HG02885 (cell line): ENCODE data around the gene USP25.

Experiments used
- ATAC-seq: cut with Tn5 transposase; IDR thresholded peaks from one replicate; pipeline ENCODE4 v1.9.1; 2021; ENCODE audit warnings: mild to moderate bottlenecking; ENCODE audit not compliant: unreplicated experiment, poor library complexity

Gene USP25

GRCh38 chr21:15759469-15759868 lies 29.7 kb downstream of the USP25 start:
- no peak for ATAC-seq

- no peak for ATAC-seq
Measured at GRCh38 chr21:15761507-15762100, 31.8 kb downstream of the USP25 start.

DNA sequence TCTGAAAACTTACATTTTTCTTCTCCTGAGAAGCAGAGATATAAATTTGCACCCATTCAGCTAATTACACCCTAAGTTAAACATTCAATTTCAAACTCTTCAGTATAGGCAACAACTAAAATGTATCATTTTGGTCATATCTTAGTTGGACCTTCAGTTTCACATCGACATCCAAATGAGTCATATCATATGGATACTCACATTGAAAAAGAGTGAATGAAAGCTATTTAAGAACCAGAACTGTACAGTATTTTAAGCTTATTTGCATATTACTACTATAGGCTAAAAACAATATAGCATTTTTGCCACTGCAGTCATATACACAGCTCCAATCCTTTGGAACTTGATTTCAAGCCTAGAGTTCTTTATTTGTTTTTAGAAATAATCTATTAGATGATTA lies 33.6 kb downstream of the USP25 start:
- peak; percentile 49 for ATAC-seq

DNA sequence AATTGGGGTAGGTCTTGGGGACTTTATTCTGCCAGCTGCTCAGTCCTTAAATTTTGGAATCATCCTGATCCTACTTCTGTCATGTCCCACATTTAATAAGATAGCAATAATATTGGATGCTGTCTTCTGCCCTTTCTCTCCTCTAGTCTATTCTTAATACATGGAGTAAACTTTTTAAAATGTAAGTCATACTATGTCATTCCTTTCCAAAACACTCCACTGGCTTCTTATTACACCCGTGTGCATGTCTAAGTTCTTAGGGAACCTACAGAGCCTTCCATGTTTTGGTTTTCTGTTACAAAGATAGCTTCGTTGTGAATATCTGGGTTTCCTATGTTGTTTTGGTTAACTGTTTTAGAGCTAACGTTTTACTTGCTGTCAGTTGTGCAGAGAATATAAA lies 35.1 kb downstream of the USP25 start:
- no peak for ATAC-seq

DNA sequence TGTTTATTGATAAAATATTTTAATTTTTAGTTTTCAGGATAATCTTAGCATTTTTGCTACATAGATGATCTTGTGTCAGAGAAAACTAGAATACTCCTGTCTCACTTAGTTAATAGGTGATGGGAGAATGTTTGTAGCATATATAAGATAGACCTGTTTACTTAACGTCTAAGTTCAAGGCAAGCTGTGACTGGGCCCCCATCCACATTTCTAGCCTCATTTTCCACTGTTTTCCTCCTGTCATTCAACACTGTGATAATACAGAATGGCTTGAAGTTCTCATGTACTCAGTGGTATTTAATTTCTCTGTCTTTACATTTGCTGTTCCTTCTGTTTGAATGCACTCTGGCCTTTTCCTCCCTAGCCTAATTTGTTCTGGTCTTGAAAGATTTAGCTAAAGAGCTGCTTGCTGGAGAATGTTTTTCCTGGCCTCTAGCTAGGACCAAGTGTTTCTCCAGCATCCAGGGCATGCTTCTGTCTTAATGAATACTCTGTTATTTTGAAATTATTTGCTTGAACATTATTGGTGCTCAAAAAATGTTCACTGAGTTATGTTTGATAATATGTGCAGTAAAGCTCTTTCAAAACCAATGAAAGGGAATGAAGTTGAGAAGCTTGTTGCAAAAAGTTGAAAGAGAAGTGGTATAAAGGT lies 37.3 kb downstream of the USP25 start:
- no peak for ATAC-seq

DNA sequence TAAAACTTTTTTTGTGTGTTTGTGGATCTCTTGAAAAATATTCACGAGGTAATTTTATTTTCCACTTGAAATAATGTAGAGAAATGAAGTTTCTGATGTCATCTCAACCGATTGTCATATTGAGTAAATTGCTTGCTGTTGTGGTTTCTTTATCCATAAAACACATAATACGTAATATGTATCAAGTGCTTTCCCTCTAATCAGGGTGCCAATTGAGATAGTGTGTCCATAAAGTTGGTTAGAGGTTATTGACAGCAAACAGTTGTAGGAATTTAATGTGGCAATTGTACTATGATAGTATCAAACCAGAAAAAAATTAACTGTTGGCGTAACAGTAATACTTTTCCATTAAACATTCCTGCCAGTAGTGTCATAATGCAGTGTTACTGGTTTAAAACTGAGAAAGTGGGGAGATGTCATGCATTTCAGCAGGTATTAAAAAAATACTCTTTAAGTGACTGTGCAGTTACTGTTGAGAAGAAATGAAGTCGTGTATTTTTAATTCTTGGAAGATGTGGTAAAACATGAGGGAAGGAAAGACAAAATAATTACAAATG lies 38.3 kb downstream of the USP25 start:
- no peak for ATAC-seq

GRCh38 chr21:15768853-15769252 lies 39.1 kb downstream of the USP25 start:
- ATAC-seq, result no peak

DNA sequence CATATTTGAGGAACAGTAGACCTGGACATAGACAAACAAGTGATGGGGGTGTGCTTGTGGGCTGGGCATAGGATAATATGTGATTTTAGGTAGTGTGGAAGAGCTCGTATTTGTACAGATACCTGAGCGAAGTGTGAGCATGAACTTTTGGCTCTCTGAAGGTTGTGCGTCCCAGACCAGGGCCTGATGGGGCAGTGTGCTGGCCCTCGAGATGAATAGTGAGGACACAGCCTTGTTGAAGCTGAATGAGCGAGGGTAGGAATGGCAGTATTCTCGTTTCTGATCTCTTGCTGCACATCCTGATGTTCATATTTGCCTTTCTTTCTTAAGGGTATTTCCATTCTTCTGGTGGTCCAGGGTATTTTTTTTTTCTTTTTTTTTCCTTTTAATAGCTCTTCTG lies 41.5 kb downstream of the USP25 start:
- ATAC-seq, result no peak

GRCh38 chr21:15772654-15773053 lies 42.9 kb downstream of the USP25 start:
- ATAC-seq, result no peak

DNA sequence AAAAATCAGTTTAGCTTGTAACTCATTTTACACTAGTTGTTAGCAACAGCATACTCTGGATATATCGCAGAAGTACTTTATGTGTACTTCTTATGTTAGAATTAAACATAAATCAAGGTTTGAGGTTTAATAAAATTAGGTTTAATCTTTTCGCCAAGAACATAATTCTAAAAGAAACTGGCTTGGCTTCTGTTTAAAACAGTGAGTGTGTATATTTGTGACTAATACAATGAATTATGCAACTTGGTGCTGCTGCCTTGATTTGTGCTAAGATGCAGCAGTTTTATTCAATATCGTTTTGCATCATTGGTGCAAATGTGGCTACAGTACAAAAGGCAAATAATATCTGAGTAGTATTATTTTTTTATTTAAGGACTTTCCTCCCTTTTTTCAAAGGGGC lies 44.8 kb downstream of the USP25 start:
- ATAC-seq, result no peak

DNA sequence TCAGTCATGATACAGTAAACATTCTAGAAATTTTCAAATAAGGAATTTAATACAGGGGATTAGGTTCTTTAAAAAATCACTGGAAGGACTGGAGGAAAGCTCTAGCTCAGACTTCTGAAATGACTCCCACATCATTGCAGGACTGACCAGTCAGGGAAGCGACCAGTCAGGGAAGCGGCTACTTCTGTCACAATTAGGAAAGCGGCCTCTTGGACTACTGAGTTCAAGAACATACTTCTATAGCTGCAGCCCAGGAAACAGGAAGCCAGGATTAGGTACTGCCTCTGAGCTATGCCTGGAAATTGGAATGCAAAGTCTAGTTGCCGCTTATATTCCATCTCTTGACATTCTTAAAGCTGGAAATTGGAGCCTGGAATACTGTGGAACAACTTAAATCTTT lies 45.5 kb downstream of the USP25 start:
- ATAC-seq, result no peak

DNA sequence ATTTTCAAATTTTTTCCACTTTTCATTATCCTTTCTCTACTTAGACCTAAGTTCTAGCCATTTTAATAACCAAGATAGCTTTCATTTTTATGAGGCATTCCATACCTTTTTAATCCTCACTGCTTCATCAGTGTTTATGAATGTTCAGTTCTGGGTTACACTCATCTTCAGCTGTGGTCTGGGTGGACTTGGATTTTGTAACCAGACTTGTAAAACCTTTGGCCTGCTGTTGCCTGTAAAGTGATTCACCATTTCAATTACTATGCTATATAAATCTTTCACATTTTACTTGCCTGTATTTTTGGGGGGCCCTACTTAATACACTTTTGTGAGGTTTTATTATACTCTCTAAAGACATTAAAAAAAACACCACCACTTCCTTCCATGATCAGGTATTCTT lies 46.2 kb downstream of the USP25 start:
- ATAC-seq, result no peak

- ATAC-seq, result no peak
Measured at GRCh38 chr21:15776818-15777217, 47.0 kb downstream of the USP25 start.

- no peak for ATAC-seq
Measured at GRCh38 chr21:15781986-15782385, 52.2 kb downstream of the USP25 start.

DNA sequence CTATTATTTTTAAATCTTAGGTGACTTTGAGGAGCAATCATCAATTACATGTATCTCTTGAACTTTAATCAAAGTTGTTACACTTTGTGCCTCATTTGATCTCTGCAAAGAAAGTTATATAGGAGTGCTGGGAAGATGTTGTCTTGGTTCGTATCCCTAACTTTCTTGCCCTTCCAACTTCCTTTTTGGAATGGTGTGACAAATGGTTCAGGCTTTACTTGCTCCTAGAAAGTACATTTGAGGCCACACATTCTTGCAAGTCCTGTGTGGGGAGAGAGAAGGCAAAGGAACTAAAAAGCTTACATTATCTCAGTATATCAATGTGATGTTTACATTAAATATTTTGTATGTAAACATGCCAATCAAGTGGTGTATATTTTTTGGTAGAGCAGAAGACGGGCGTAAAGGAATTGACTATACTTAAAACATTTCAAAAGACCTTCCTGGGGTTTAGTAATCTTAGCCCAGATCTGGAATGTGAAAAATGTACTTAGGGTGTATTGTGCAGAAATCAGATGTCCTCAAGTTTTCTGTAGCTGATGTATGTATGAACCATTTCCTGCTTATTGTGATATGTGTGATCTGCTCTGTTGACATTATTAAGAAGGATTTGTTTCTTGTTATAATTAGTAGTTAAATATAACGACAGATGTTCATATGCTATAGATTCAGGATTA lies 59.2 kb downstream of the USP25 start:
- no peak for ATAC-seq

GRCh38 chr21:15793109-15793508 lies 63.3 kb downstream of the USP25 start:
- no peak for ATAC-seq

DNA sequence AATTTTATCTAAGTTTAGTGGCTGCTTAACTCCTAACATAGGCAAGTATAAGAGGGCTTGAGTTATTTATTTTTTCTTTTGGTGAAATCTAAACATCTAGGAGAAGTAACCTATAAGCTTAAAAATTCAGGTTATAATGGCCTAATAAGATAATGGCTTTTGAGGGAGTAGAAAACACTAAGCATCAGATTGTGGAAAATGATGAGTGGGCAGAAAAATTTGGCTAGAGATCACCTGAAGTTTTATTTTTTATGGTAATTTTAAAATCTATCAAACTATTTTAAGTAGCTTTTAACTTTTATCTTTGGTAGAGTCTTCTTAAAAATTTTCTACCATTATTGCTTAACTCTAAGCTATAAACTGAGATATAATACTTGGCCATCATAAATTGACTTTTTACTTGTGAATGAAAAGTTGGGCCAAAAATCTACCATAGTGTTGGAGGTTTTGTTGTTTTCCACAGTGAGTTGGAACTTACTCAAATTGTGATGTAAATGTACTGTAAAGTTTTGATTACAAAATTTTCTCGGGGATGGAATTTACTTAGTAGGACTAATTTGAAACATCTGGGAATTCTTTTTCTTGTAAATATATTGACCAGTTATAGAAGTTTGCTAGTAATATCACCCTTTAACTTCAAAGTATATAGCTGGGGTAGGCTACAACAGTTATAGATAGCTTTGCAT lies 63.9 kb downstream of the USP25 start:
- ATAC-seq, result no peak

DNA sequence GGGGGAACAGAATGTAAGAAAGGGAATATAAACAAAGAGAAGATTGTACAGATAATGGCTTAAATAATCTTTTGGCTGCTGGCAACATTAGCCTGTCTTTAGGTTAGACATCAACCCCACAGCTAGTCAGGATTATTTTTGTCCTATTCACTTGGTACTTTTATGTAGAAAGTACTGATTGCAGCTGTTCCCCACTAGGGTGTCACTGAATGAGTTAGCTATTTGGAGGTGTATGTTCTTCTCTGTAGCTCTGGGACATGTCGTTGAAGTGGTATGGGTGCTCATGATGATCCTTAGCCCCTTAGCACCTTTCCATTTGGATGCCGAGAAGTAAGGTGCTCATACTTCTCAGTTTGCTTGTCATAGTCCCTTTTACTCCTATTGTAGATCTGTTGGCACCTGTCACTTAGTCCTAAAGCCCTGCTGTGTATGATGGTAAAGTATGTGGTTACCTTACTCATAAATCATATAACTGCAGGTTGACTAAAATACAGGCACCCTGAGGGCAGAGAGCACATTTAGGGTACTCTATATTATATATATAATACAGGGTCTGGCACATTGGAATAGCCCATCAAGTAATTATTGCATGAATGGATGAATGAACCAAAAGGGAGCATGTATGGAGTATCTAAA lies 64.6 kb downstream of the USP25 start:
- no peak for ATAC-seq

- ATAC-seq, result no peak
Measured at GRCh38 chr21:15795533-15795932, 65.8 kb downstream of the USP25 start.

DNA sequence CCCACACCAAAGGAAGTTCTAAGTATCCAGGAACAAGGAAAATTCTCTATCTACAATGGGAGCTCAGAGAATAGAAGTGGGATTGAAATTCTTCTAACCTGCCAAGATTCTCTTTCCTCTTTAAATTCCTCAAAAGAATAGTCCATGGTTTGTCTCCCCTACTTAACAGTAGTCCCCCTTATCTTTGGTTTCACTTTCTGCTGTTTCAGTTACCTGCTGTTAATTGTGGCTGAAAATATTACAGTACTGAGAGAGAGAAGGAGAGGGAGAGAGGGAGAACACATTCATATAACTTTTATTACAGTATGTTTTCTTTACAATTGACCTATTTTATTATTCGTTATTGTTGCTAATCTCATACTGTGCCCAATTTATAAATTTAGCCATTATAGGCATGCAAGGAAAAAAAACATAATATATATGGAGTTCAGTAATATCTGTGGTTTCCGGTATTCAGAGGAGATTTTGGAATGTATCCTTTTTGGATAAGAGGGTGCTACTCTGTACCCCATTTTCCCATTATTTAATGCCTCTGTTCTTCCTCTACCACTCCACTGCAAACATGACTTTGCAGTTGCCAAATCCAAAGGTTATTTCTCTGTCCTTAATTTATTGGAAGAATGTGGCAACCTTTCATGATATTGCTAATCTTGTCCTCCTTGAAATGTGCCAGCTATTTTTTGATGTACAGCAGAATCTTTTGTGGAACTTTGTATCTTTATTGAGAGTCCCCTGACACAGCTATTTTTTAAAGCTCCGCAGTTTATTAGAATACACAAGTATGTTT lies 68.0 kb downstream of the USP25 start:
- ATAC-seq, result peak; percentile 75
